GM06990 (cell line): ENCODE measurements around the gene MSGN1.

Experiments used
- DNase-seq: peaks from one replicate; pipeline ENCODE4 v3.0.0-alpha.2; 2011; ENCODE audit not compliant: insufficient read length; ENCODE audit errors: extremely low read depth
- H3K27me3 ChIP-seq: replicated peaks from 2 replicates; pipeline ENCODE4 v1.6.0; 2011; ENCODE audit warnings: low read length; ENCODE audit not compliant: control insufficient read depth, insufficient read depth
- H3K36me3 ChIP-seq: 2 replicates; pipeline ENCODE4 v1.5.1; 2011; ENCODE audit warnings: low read length; ENCODE audit not compliant: control insufficient read depth, insufficient read depth
- H3K4me3 ChIP-seq: replicated peaks from 2 replicates; pipeline ENCODE4 v1.5.1; 2011; ENCODE audit warnings: low read depth, mild to moderate bottlenecking, control low read depth, low read length
- TF ChIP-seq, protein P1 (sequence below): IDR thresholded peaks from 2 replicates; pipeline ENCODE4 v1.5.1; 2011; ENCODE audit warnings: low read length, control low read depth, mild to moderate bottlenecking, inconsistent platforms; ENCODE audit not compliant: insufficient read depth, poor library complexity, severe bottlenecking

Gene MSGN1

DNA sequence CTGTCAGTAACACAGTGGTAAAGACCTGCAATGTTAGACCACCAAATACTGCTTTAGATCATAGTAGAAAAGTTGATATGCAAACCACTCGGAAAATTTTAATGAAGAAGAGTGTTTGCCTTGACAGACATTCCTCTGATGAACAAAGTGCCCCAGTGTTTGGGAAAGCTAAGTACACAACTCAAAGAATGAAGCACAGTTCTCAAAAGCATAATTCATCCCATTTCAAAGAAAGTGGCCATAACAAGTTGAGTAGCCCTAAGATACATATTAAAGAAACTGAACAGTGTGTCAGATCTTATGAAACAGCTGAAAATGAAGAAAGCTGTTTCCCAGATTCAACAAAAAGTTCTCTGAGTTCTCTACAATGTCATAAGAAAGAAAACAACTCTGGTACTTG lies 34.8 kb upstream of the MSGN1 start:
- TF ChIP-seq, protein P1, sequence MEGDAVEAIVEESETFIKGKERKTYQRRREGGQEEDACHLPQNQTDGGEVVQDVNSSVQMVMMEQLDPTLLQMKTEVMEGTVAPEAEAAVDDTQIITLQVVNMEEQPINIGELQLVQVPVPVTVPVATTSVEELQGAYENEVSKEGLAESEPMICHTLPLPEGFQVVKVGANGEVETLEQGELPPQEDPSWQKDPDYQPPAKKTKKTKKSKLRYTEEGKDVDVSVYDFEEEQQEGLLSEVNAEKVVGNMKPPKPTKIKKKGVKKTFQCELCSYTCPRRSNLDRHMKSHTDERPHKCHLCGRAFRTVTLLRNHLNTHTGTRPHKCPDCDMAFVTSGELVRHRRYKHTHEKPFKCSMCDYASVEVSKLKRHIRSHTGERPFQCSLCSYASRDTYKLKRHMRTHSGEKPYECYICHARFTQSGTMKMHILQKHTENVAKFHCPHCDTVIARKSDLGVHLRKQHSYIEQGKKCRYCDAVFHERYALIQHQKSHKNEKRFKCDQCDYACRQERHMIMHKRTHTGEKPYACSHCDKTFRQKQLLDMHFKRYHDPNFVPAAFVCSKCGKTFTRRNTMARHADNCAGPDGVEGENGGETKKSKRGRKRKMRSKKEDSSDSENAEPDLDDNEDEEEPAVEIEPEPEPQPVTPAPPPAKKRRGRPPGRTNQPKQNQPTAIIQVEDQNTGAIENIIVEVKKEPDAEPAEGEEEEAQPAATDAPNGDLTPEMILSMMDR, result no peak
- DNase-seq, result no peak
- Histone ChIP-seq H3K4me3 (no peak overlapping the region), H3K27me3 (no peaks in the 10 kb centered on the region), H3K36me3 (no peaks in the 10 kb centered on the region; the same call in none of the 2 replicates)

DNA sequence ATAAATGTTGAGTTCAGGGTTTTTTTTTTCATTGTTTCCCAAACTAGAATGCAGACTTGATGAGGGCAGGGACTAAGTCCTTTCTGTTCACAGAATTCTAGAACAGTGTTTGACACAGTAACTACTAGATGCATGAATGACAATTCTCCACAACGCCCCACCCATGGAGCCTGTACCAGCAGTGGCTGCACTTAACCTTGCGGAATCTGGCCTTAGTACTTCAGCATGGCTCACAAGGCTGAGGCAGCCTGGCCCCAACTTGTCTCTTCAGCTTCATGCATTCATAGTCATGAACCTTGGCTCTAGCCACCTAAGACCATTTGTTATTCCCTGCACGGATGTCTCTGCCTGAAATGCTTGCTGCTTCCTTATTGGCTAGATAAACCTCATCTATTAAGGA lies 29.5 kb upstream of the MSGN1 start:
- Histone ChIP-seq H3K36me3 (no peaks in the 10 kb centered on the region; the same call in 1 of the 2 replicates), H3K4me3 (no peak overlapping the region), H3K27me3 (no peaks in the 10 kb centered on the region)
- TF ChIP-seq, protein P1, result no peak
- DNase-seq, result no peak

DNA sequence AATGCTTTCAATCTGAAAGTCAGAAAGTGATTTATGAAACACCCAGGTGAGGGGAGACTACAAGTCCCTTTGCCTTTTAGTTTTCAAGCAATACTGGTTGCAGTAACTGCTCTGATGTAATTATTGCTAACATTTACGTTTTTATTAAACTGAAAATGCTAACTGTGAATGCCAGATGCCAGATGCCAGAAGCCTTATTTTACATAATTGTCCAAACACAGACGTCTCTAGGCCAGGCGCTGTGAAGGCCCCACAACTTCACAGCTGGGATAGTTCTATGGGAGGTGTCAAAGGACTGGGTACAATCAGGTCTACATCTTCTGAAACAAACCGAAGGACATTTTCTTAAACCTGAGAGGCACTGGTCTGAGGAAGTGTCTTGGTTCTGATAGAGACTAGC lies 27.5 kb upstream of the MSGN1 start:
- DNase-seq, result no peak
- TF ChIP-seq, protein P1, result no peak
- Histone ChIP-seq H3K27me3 (no peaks in the 10 kb centered on the region), H3K4me3 (no peak overlapping the region), H3K36me3 (no peaks in the 10 kb centered on the region; the same call in 1 of the 2 replicates)

DNA sequence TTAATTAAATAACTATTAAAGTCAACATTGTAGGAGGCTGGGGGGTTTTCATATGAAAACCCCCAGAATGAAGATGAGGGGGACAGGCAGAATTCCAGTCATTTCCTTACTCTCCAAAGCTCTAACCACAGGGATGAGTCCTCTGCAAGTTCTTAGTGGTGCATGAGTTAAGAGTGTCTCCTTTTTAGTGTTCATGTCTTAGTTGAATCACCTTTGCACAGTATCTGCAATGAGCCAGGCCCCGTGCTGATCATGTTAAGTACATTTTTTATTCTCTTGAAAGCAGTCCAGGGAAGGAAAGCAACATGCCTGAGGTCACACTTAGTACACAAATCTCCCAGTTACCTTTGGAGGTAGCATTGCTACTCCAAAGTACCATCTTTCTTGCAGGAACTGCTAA lies 25.7 kb upstream of the MSGN1 start:
- TF ChIP-seq, protein P1, result no peak
- no peaks in the 10 kb centered on the region for H3K36me3 ChIP-seq

DNA sequence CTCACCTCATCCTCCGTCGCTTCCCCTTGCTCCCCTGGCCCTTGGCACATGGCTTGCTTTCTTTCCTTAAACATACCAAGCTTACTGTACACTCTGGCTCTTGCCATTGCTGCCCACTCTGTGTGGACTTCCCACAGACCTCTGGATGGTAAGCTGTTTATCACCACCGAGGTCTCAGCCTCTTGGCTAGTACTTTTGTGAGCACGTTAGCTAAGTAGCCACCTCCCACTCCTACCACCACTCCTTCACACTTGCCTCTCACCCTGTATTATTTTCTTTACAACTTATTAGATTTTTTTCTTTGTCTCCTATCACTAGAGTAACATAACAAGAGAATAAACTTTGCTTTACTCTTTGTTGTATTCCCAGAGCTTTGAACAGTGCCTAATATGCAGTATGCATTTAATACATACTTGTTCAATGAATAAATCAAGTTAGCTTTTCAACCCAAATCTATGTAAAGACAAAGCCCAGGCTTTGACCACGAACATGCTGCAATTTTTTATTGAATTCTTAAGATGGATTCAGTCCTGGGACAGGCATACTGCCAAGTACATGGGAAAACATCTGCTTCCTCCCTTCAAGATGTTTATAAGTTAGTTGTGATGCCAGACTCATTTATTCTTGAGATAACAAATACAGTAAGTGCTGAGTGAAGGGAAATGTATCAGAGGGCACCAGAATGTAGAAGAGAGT lies 25.0 kb upstream of the MSGN1 start:
- TF ChIP-seq, protein P1, result no peak
- Histone ChIP-seq H3K4me3 (no peak overlapping the region), H3K36me3 (no peaks in the 10 kb centered on the region), H3K27me3 (no peaks in the 10 kb centered on the region)
- no peak for DNase-seq

More for the DNA sequence above, 25.7 kb upstream of the MSGN1 start:
- no peak for DNase-seq
- Histone ChIP-seq H3K4me3 (no peak overlapping the region), H3K27me3 (no peaks in the 10 kb centered on the region)

DNA sequence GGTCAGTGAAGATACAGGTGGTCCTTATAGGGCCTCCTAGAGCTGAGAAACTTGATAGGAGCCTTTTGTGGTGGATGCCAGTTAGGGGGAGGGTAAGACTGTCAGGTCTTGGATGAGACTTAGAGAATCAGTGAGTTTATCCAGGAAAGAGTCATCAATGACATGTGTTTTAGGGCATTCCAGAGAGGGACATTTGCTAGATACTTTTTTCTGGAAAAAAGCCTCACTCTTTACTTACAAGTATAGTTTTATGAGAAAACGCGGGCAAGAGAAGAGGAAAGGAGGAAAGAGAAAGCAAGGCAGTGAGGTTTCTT lies 24.5 kb upstream of the MSGN1 start:
- Histone ChIP-seq H3K4me3 (no peak overlapping the region), H3K27me3 (no peaks in the 10 kb centered on the region), H3K36me3 (no peaks in the 10 kb centered on the region)
- no peak for DNase-seq
- TF ChIP-seq, protein P1, result no peak
